ENCODE data around the gene CEP68.
"Not testable (repeated sequence)": the region's sequence is repeated elsewhere in the genome, so short reads cannot be mapped to it uniquely, and the experiment has no call there.

CEP68 gene

GRCh38 chr2:65122313-65122712 lies 66.1 kb downstream of the CEP68 start:
- DNase-seq (ENCODE audit: extremely low read depth, low read depth), result no peak
- TF ChIP-seq CTCF (IDR thresholded peaks at IDR 0.05; ENCODE audit: low read depth, low read length), result no peak

GRCh38 chr2:65125457-65125856 lies 69.2 kb downstream of the CEP68 start:
- not testable (repeated sequence) for DNase-seq (ENCODE audit: extremely low read depth, low read depth)

GRCh38 chr2:65128297-65129190 lies 72.3 kb downstream of the CEP68 start:
- DNase-seq (ENCODE audit: extremely low read depth, low read depth), result no peak
- TF ChIP-seq CTCF (IDR thresholded peaks at IDR 0.05; ENCODE audit: low read depth, low read length), result no peak

GRCh38 chr2:65129286-65129825 lies 73.1 kb downstream of the CEP68 start:
- DNase-seq (ENCODE audit: extremely low read depth, low read depth), result no peak
- TF ChIP-seq CTCF (IDR thresholded peaks at IDR 0.05; ENCODE audit: low read depth, low read length), result no peak

- peak; percentile 40 for TF ChIP-seq CTCF (IDR thresholded peaks at IDR 0.05; ENCODE audit: low read depth, low read length)
These were observed 73.8 kb downstream of the CEP68 start, which contains the start of gene RAB1A for GRCh38 chr2:65129826-65130663. TSS of gene RAB1A (minus strand) at chr2:65130106. CDS start at chr2:65129915, 191 bp downstream.

GRCh38 chr2:65130664-65131175 lies 74.5 kb downstream of the CEP68 start:
- TF ChIP-seq CTCF (IDR thresholded peaks at IDR 0.05; ENCODE audit: low read depth, low read length), result no peak
- DNase-seq (ENCODE audit: extremely low read depth, low read depth), result no peak

More at GRCh38 chr2:65129826-65130663, 73.8 kb downstream of the CEP68 start, which contains the start of gene RAB1A:
- DNase-seq (ENCODE audit: extremely low read depth, low read depth), result peak; percentile 100

GRCh38 chr2:65132930-65133329 lies 76.7 kb downstream of the CEP68 start:
- DNase-seq (ENCODE audit: extremely low read depth, low read depth), result not testable (repeated sequence)

- TF ChIP-seq CTCF (IDR thresholded peaks at IDR 0.05; ENCODE audit: low read depth, low read length), result no peak
These were observed 77.4 kb downstream of the CEP68 start for GRCh38 chr2:65133626-65134025.

More at GRCh38 chr2:65133626-65134025, 77.4 kb downstream of the CEP68 start:
- no peak for DNase-seq (ENCODE audit: extremely low read depth, low read depth)

Measured in AG09319 (cell line).